Spleen (tissue), 11 donors: Measurements from ENCODE around the gene CYP4B1. TPM values are rescaled to one million over a fixed set of nuclear protein-coding genes. Genes with fewer than 3 reads are reported as not detected.

Source experiments
- DNase-seq: peaks from one replicate; pipeline ENCODE4 v3.0.0-alpha.2; 2020
- H3K27ac ChIP-seq, 8 donors: fragments of 200-600 bp; sonication (generic) in 7 of 8; 1 replicate in 4 of 8; 2 replicates in 4 of 8; pipeline versions ENCODE4 v1.5.0 to v1.8.0; 2016 to 2021; ENCODE audit warnings: inconsistent platforms in 4 of 8, mild to moderate bottlenecking in 4 of 8, moderate library complexity in 1 of 8
- H3K27me3 ChIP-seq, 7 donors: fragments of 200-600 bp; sonication (generic) in 6 of 7; replicated peaks in 1 of 7; 1 replicate in 4 of 7; 2 replicates in 3 of 7; pipeline versions ENCODE4 v1.5.0 to v1.8.0; 2016 to 2021; ENCODE audit warnings: inconsistent platforms in 3 of 7, mild to moderate bottlenecking in 1 of 7
- H3K36me3 ChIP-seq, 6 donors: fragments of 200-600 bp; sonication (generic) in 5 of 6; 1 replicate in 4 of 6; 2 replicates in 2 of 6; pipeline versions ENCODE4 v1.5.0 to v1.8.0; 2016 to 2021; ENCODE audit warnings: inconsistent platforms in 2 of 6
- H3K4me1 ChIP-seq, 6 donors: fragments of 200-600 bp; sonication (generic) in 5 of 6; 1 replicate in 3 of 6; 2 replicates in 3 of 6; pipeline versions ENCODE4 v1.5.0 to v1.8.0; 2016 to 2021; ENCODE audit warnings: inconsistent platforms in 3 of 6
- H3K4me3 ChIP-seq, 8 donors: fragments of 200-600 bp; sonication (generic) in 7 of 8; 1 replicate in 4 of 8; 2 replicates in 4 of 8; pipeline versions ENCODE4 v1.5.0 to v1.8.0; 2016 to 2021; ENCODE audit warnings: inconsistent platforms in 4 of 8, mild to moderate bottlenecking in 4 of 8, moderate library complexity in 2 of 8
- H3K9me3 ChIP-seq, 8 donors: fragments of 200-600 bp; sonication (generic) in 7 of 8; 1 replicate in 4 of 8; 2 replicates in 4 of 8; pipeline versions ENCODE4 v1.5.0 to v1.8.0; 2016 to 2021; ENCODE audit warnings: inconsistent platforms in 4 of 8
- POLR2A ChIP-seq, 3 donors: fragments of 450-650 bp; IDR thresholded peaks; one replicate each; pipeline ENCODE4 v1.5.1; 2017; ENCODE audit warnings: antibody characterized with exemption in 3 of 3, mild to moderate bottlenecking in 1 of 3
- POLR2AphosphoS5 ChIP-seq, 3 donors: sonication (generic); formaldehyde crosslinking; IDR thresholded peaks; one replicate each; pipeline ENCODE4 v1.5.1; 2017; ENCODE audit warnings: antibody characterized with exemption in 3 of 3
- WGBS, 5 donors: extraction: QIAGEN DNeasy Blood & Tissue Kit in 3 of 5; methylation state at CpG; one replicate each; pipeline versions ENCODE4 v1.1.5 to v1.1.7; 2013 to 2018; 5-methylcytosine and 5-hydroxymethylcytosine counted together
- intact Hi-C: fragments of 100-400 bp; cut with DNase I; formaldehyde crosslinking; loops from one replicate; pipeline ENCODE4 v1.15.0; 2023; ENCODE audit warnings: low total_unique reads
- polyA plus RNA-seq, 3 donors: library from polyadenylated mRNA; stranded (reverse); fragments of 200-250 nt; gene quantifications; one replicate each; pipeline ENCODE4 v1.2.1, GENCODE V29; 2013
- total RNA-seq, 7 donors: library from RNA; depleted of rRNA in 3 of 7; stranded (reverse); fragments of >200 nt in 3 of 7; fragmentation: NEBNext Ultra II Directional in 4 of 7; extraction: Animal tissue kit (Norgen Biotek cat#: 25700) in 4 of 7; gene quantifications; one replicate each; pipeline versions ENCODE4 v1.1.0 to v1.2.1, GENCODE V29; 2016 to 2021
- TF ChIP-seq, protein P1 (sequence below), 11 experiments: fragments of 200-600 bp in 7 of 11; fragments of 450-650 bp in 4 of 11; sonication (generic) in 4 of 11; IDR thresholded peaks in 8 of 11; conservative IDR thresholded peaks in 3 of 11; 1 replicate in 7 of 11; 2 replicates in 4 of 11; pipeline versions ENCODE4 v1.4.0 to v1.8.0; 2016 to 2021; ENCODE audit warnings: antibody characterized with exemption in 11 of 11, inconsistent platforms in 4 of 11, mild to moderate bottlenecking in 1 of 11
- donor health status: healthy with polysubstance abuse.
- donor health status: DM: no; HTN: no; CAD: no; lungs with moderate emphysema.
- donor health status: DM: no; HTN: no; CAD: no.
- donor health status: Bipolar disorder and iron deficiency.
- donor health status: healthy.
- donor health status: DM: no; HTN: no; CAD: no.
- donor health status: DM: yes; HTN: yes; CAD: no.

CYP4B1 gene
- total and polyA plus RNA-seq, 10 donors = 0.32 to 3.5 (median 1.0) TPM; not detected in 3

DNA sequence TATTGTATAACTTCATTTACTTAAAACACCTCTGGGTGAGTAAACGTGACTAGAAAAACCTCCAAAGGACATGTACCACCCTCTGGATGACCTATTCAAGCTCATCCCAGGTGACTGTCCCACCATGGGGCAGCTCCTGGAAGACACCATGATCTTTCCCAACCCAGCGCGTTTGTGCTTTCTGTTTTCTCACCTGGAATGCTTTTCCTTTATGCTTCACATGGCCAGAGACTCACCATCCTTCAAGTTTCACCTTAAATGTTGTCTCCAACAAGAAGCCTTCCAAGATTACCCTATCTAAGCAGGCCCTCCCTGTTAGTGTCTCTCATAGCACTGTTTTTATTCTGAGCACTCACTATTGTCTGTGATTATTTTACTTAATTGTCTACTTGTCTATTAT lies 11.1 kb downstream of the CYP4B1 start:
- H3K27ac ChIP-seq = no peak overlapping the region
- intact Hi-C loops = no loop called here
- H3K9me3 ChIP-seq = peaks cover 0 to 8% (median 0%) of the 10 kb centered on the region in 8 donors
- 77 to 96% (median 92%) methylated on average over 3 of the region's 3 CpGs for WGBS, 5 donors
- no peak overlapping the region for H3K4me3 ChIP-seq
- H3K4me1 ChIP-seq = no peaks in the 10 kb centered on the region
- H3K36me3 ChIP-seq = no peaks in the 10 kb centered on the region
- H3K27me3 ChIP-seq = peaks cover 0 to 11% (median 0%) of the 10 kb centered on the region in 7 donors
- no peak for DNase-seq
- TF ChIP-seq, protein P1, sequence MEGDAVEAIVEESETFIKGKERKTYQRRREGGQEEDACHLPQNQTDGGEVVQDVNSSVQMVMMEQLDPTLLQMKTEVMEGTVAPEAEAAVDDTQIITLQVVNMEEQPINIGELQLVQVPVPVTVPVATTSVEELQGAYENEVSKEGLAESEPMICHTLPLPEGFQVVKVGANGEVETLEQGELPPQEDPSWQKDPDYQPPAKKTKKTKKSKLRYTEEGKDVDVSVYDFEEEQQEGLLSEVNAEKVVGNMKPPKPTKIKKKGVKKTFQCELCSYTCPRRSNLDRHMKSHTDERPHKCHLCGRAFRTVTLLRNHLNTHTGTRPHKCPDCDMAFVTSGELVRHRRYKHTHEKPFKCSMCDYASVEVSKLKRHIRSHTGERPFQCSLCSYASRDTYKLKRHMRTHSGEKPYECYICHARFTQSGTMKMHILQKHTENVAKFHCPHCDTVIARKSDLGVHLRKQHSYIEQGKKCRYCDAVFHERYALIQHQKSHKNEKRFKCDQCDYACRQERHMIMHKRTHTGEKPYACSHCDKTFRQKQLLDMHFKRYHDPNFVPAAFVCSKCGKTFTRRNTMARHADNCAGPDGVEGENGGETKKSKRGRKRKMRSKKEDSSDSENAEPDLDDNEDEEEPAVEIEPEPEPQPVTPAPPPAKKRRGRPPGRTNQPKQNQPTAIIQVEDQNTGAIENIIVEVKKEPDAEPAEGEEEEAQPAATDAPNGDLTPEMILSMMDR (IDR thresholded peaks at IDR 0.05 in 8 of 11, conservative IDR thresholded peaks at IDR 0.05 in 3 of 11) = no peak
- TF ChIP-seq POLR2A (IDR thresholded peaks at IDR 0.05) = no peak
- no peak for TF ChIP-seq POLR2AphosphoS5 (IDR thresholded peaks at IDR 0.05)

GRCh38 chr1:46810596-46810995 lies 11.8 kb downstream of the CYP4B1 start:
- Histone ChIP-seq H3K4me1 (no peaks in the 10 kb centered on the region), H3K27ac (no peak overlapping the region), H3K9me3 (peaks cover 0 to 8% (median 0%) of the 10 kb centered on the region in 8 donors), H3K36me3 (no peaks in the 10 kb centered on the region), H3K4me3 (no peak overlapping the region), H3K27me3 (peaks cover 0 to 11% (median 0%) of the 10 kb centered on the region in 7 donors)
- 79 to 88% (median 84%) methylated on average over 5 of the region's 5 CpGs for WGBS, 5 donors
- TF ChIP-seq, protein P1 (IDR thresholded peaks at IDR 0.05 in 8 of 11, conservative IDR thresholded peaks at IDR 0.05 in 3 of 11) = no peak
- TF ChIP-seq POLR2A (IDR thresholded peaks at IDR 0.05) (no peak), POLR2AphosphoS5 (IDR thresholded peaks at IDR 0.05) (no peak)
- no peak for DNase-seq
- intact Hi-C loops = no loop called here

GRCh38 chr1:46811053-46811452 lies 12.2 kb downstream of the CYP4B1 start:
- peaks cover 0 to 8% (median 0%) of the 10 kb centered on the region in 8 donors for H3K9me3 ChIP-seq
- WGBS, 5 donors = 78 to 92% (median 86%) methylated on average over 5 of the region's 5 CpGs
- no peak overlapping the region for H3K4me3 ChIP-seq
- H3K27ac ChIP-seq = no peak overlapping the region
- no peaks in the 10 kb centered on the region for H3K4me1 ChIP-seq
- H3K36me3 ChIP-seq = no peaks in the 10 kb centered on the region
- peaks cover 0 to 11% (median 0%) of the 10 kb centered on the region in 7 donors for H3K27me3 ChIP-seq
- intact Hi-C loops = no loop called here
- no peak for DNase-seq
- no peak for TF ChIP-seq POLR2AphosphoS5 (IDR thresholded peaks at IDR 0.05)

DNA sequence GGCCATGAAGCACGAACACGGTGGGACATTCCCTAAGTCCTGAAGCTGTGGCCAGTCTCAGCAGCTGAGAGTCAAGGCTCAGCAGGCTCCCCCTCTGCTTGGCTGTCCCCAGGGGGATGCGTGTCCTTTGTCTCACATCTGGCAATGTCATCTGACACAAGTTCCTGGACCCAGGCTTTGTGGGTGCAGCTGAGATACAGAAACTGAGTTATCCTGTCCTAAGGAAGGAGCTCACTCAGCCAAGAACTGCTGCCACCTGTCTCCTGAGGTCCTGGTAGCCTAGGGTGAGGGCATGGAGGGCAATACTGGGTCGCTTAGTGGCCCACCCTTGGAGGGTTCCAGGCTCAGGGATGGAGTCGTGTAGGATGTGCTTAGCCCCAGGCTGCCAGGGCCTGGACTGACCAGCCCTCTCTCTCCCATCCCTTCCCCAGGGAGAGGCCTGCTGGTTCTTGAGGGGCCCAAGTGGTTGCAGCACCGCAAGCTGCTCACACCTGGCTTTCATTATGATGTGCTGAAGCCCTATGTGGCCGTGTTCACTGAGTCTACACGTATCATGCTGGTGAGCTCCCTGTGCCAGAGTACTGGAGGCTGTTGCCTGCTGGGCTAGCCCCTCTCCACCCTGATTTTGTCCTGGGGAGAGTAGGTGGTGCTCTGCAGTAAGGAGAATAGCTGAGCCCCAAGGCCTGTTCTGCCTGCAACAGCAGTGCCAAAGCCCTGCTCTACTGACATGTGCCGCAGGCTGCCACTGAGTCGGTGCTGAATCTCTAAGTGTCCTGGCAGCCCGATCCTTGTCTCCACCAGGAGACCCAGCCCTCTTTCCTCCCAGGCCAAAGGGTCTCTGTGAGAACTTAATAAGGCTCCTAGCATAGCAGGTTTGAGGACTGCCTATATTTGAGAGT lies 13.5 kb downstream of the CYP4B1 start:
- no peaks in the 10 kb centered on the region for H3K36me3 ChIP-seq
- H3K27ac ChIP-seq = no peak overlapping the region
- H3K4me1 ChIP-seq = no peaks in the 10 kb centered on the region
- peaks cover 0 to 6% (median 0%) of the 10 kb centered on the region in 7 donors for H3K27me3 ChIP-seq
- no peak overlapping the region for H3K4me3 ChIP-seq
- peaks cover 0 to 8% (median 0%) of the 10 kb centered on the region in 8 donors for H3K9me3 ChIP-seq
- intact Hi-C loops = no loop called here
- no peak for DNase-seq
- TF ChIP-seq, protein P1 (IDR thresholded peaks at IDR 0.05 in 8 of 11, conservative IDR thresholded peaks at IDR 0.05 in 3 of 11) = no peak
- no peak for TF ChIP-seq POLR2AphosphoS5 (IDR thresholded peaks at IDR 0.05)
- TF ChIP-seq POLR2A (IDR thresholded peaks at IDR 0.05) = no peak
- 79 to 92% (median 84%) methylated on average over 7 to 11 of the region's 11 CpGs for WGBS, 5 donors
